Neural cell (in vitro differentiated cells): ENCODE measurements around the gene ZNF681. TPM values are rescaled to one million over a fixed set of nuclear protein-coding genes. Genes with fewer than 3 reads are reported as not detected.

Experiments
- H2AFZ ChIP-seq: fragments of 200-600, 300-800 bp; sonication (generic), shearing (Covaris generic); 2 replicates; pipeline ENCODE4 v1.6.0; 2014; ENCODE audit warnings: low read depth, mild to moderate bottlenecking, antibody characterized with exemption, low read length, moderate library complexity
- H3F3A ChIP-seq: fragments of 200-600 bp; shearing (Covaris generic); 2 replicates; pipeline ENCODE4 v1.6.1; 2016; ENCODE audit warnings: mild to moderate bottlenecking, moderate library complexity, mixed read lengths, antibody characterized with exemption, low read length; ENCODE audit not compliant: insufficient read depth, poor library complexity, severe bottlenecking
- H3K27ac ChIP-seq: fragments of 200-600, 300-800 bp; sonication (generic), shearing (Covaris generic); 2 replicates; pipeline ENCODE4 v1.5.1; 2014; ENCODE audit warnings: mild to moderate bottlenecking, low read length, moderate library complexity
- H3K27me3 ChIP-seq: fragments of 300-800, 200-600 bp; sonication (generic), shearing (Covaris generic); 2 replicates; pipeline ENCODE4 v1.6.0; 2014; ENCODE audit warnings: mild to moderate bottlenecking, low read depth, low read length, moderate library complexity; ENCODE audit not compliant: insufficient read depth
- H3K36me3 ChIP-seq: fragments of 300-800, 200-600 bp; sonication (generic), shearing (Covaris generic); 2 replicates; pipeline ENCODE4 v1.5.1; 2014; ENCODE audit warnings: mild to moderate bottlenecking, antibody characterized with exemption, low read length, moderate library complexity; ENCODE audit not compliant: insufficient read depth
- H3K4me2 ChIP-seq: fragments of 300-800, 200-600 bp; sonication (generic), shearing (Covaris generic); 2 replicates; pipeline ENCODE4 v1.6.0; 2014; ENCODE audit warnings: mild to moderate bottlenecking, low read length
- H3K4me3 ChIP-seq: fragments of 300-800, 200-600 bp; sonication (generic), shearing (Covaris generic); 2 replicates; pipeline ENCODE4 v1.5.1; 2014; ENCODE audit warnings: mild to moderate bottlenecking, low read length, moderate library complexity
- H3K79me2 ChIP-seq: fragments of 200-600 bp; shearing (Covaris generic); replicated peaks from 2 replicates; pipeline ENCODE4 v1.6.0; 2014; ENCODE audit warnings: mild to moderate bottlenecking, low read length, moderate library complexity; ENCODE audit not compliant: insufficient read depth
- H3K9ac ChIP-seq: fragments of 300-800, 200-600 bp; sonication (generic), shearing (Covaris generic); 2 replicates; pipeline ENCODE4 v1.6.1; 2016; ENCODE audit warnings: mild to moderate bottlenecking, low read length, mixed read lengths
- H3K9me2 ChIP-seq: fragments of 200-600 bp; shearing (Covaris generic); 2 replicates; pipeline ENCODE4 v1.6.1; 2016; ENCODE audit warnings: mild to moderate bottlenecking, low read length, mixed read lengths; ENCODE audit not compliant: insufficient read depth
- H3K9me3 ChIP-seq: fragments of 200-600, 300-800 bp; sonication (generic), shearing (Covaris generic); 2 replicates; pipeline ENCODE4 v1.6.1; 2016; ENCODE audit warnings: mild to moderate bottlenecking, mixed run types, low read length, moderate library complexity, mixed read lengths
- H4K20me1 ChIP-seq: fragments of 200-600 bp; shearing (Covaris generic); 2 replicates; pipeline ENCODE4 v1.6.1; 2016; ENCODE audit warnings: mild to moderate bottlenecking, mixed run types; ENCODE audit not compliant: insufficient read depth
- CTCF ChIP-seq: fragments of 450-650 bp; IDR thresholded peaks from 2 replicates; pipeline ENCODE4 v1.5.1; 2014; ENCODE audit warnings: antibody characterized with exemption, mild to moderate bottlenecking, moderate library complexity; ENCODE audit not compliant: poor library complexity, severe bottlenecking
- EP300 ChIP-seq: fragments of 450-650 bp; conservative IDR thresholded peaks from 2 replicates; pipeline ENCODE4 v1.6.1; 2014; ENCODE audit warnings: antibody characterized with exemption, mild to moderate bottlenecking, moderate library complexity; ENCODE audit not compliant: poor library complexity, severe bottlenecking
- EZH2 ChIP-seq: fragments of 200-600, 300-800 bp; shearing (Covaris generic), sonication (generic); IDR thresholded peaks from 2 replicates; pipeline ENCODE4 v1.6.1; 2014; ENCODE audit warnings: antibody characterized with exemption, low read length, borderline replicate concordance, mild to moderate bottlenecking; ENCODE audit not compliant: insufficient read depth, poor library complexity, severe bottlenecking
- MXI1 ChIP-seq: fragments of 450-650 bp; conservative IDR thresholded peaks from 2 replicates; pipeline ENCODE4 v1.6.1; 2014; ENCODE audit warnings: antibody characterized with exemption, mild to moderate bottlenecking; ENCODE audit not compliant: poor library complexity, severe bottlenecking
- POLR2AphosphoS5 ChIP-seq: IDR thresholded peaks from 2 replicates; pipeline ENCODE4 v1.6.1; 2012
- RAD21 ChIP-seq: fragments of 450-650 bp; conservative IDR thresholded peaks from 2 replicates; pipeline ENCODE4 v1.6.1; 2014; ENCODE audit warnings: antibody characterized with exemption, mild to moderate bottlenecking, moderate library complexity
- REST ChIP-seq: IDR thresholded peaks from 2 replicates; pipeline ENCODE4 v1.6.1; 2012; ENCODE audit warnings: borderline replicate concordance
- SMC3 ChIP-seq: fragments of 450-650 bp; conservative IDR thresholded peaks from 2 replicates; pipeline ENCODE4 v1.6.1; 2014; ENCODE audit warnings: antibody characterized with exemption, mild to moderate bottlenecking, moderate library complexity; ENCODE audit not compliant: poor library complexity
- TAF1 ChIP-seq: IDR thresholded peaks from 2 replicates; pipeline ENCODE4 v1.6.1; 2012; ENCODE audit warnings: low read depth
- polyA plus RNA-seq: library from polyadenylated mRNA; depleted of rRNA; stranded (reverse); fragments of >200 nt; gene quantifications from 2 replicates; pipeline ENCODE4 v1.2.3, GENCODE V29; 2014

ZNF681 gene
- polyA plus RNA-seq, 1 donor from 2014 or later, result 3.2 TPM

GRCh38 chr19:23771761-23772674, 13.3 kb upstream of the ZNF681 start:
- H2AFZ ChIP-seq, result no peak overlapping the region
- H3K9me3 ChIP-seq, result no peaks in the 10 kb centered on the region
- H3K27ac ChIP-seq, result no peak overlapping the region
- no peaks in the 10 kb centered on the region for H3F3A ChIP-seq
- H4K20me1 ChIP-seq, result no peaks in the 10 kb centered on the region
- H3K9ac ChIP-seq, result no peak overlapping the region
- H3K9me2 ChIP-seq, result no peaks in the 10 kb centered on the region
- H3K4me3 ChIP-seq, result no peak overlapping the region
- H3K4me2 ChIP-seq, result no peak overlapping the region
- no peaks in the 10 kb centered on the region for H3K79me2 ChIP-seq
- no peaks in the 10 kb centered on the region for H3K36me3 ChIP-seq
- TF ChIP-seq TAF1, result no peak
- TF ChIP-seq RAD21, result no peak
- TF ChIP-seq EP300, result no peak
- TF ChIP-seq POLR2AphosphoS5, result no peak
- no peak for TF ChIP-seq MXI1
- no peak for TF ChIP-seq CTCF
- no peak for TF ChIP-seq SMC3
- no peak for TF ChIP-seq EZH2
- no peak for TF ChIP-seq REST
- no peaks in the 10 kb centered on the region for H3K27me3 ChIP-seq

DNA sequence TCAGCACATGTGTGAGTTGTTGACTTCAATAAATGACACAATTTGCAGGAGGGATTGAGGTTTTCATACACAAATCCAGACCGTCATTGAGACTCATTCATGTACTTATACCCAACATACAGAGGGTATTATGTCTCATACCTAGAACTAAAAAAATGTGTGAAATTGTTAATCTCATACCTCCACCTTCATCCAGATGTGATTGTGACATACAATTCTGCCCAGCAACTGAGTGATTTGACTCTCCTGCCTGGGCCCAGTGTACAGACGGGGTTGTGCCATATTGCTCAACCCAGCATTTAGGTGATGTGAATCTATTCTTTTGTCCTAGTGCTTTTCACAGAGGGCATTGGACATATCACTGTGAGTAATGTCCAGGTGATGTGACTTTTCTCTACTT, 12.6 kb upstream of the ZNF681 start:
- Histone ChIP-seq H3K4me3 (no peak overlapping the region), H3K79me2 (no peaks in the 10 kb centered on the region), H3K27ac (no peak overlapping the region), H3F3A (no peaks in the 10 kb centered on the region), H2AFZ (no peak overlapping the region), H3K9me3 (no peaks in the 10 kb centered on the region), H3K27me3 (no peaks in the 10 kb centered on the region), H3K36me3 (no peaks in the 10 kb centered on the region), H3K9ac (no peak overlapping the region), H3K9me2 (no peaks in the 10 kb centered on the region), H4K20me1 (no peaks in the 10 kb centered on the region), H3K4me2 (no peak overlapping the region)
- no peak for TF ChIP-seq POLR2AphosphoS5
- no peak for TF ChIP-seq MXI1
- TF ChIP-seq TAF1, result no peak
- TF ChIP-seq CTCF, result no peak
- no peak for TF ChIP-seq EP300
- no peak for TF ChIP-seq REST
- no peak for TF ChIP-seq SMC3
- no peak for TF ChIP-seq RAD21
- no peak for TF ChIP-seq EZH2
